ENCODE results near the gene RRP8.

DNA sequence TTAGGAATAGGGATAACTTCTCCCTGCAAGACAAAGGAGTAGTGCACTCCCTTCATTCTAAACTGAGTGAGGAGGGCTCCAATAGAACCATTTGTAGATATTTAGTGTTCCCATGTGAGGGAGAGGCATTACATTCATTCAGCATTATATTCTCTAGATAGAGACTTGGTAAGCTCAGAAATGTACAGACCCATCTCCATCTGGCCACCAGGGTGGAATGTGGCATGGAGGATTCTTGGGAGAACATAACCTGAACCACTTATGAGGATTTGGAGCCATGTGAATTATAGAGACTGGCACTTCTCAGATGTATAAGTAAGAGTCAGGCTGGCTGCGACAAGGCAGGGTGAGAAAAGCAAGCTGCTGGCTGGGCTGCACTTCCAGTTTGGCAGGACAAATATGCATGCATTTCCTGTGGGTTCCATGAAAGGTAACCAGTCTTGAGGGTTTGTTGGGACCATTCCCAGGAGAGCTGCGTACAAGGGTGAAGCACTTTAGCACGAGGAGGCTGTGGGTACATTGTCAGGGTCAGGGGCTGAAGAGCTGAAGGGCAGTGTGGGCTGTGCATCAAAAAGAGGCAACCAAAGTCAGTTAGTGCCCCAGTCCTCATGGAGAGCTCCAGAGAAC is 9.2 kb downstream of the RRP8 start:
- TF ChIP-seq, protein P1, sequence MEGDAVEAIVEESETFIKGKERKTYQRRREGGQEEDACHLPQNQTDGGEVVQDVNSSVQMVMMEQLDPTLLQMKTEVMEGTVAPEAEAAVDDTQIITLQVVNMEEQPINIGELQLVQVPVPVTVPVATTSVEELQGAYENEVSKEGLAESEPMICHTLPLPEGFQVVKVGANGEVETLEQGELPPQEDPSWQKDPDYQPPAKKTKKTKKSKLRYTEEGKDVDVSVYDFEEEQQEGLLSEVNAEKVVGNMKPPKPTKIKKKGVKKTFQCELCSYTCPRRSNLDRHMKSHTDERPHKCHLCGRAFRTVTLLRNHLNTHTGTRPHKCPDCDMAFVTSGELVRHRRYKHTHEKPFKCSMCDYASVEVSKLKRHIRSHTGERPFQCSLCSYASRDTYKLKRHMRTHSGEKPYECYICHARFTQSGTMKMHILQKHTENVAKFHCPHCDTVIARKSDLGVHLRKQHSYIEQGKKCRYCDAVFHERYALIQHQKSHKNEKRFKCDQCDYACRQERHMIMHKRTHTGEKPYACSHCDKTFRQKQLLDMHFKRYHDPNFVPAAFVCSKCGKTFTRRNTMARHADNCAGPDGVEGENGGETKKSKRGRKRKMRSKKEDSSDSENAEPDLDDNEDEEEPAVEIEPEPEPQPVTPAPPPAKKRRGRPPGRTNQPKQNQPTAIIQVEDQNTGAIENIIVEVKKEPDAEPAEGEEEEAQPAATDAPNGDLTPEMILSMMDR (IDR thresholded peaks at IDR 0.05 in 2 of 3, conservative IDR thresholded peaks at IDR 0.05 in 1 of 3; ENCODE audit: borderline replicate concordance in 1 of 3, insufficient read depth in 1 of 3, low read depth in 2 of 3, low read length in 2 of 3): peak in 1 of 3 experiments; percentile 17; a peak in 1 of 6 replicates
- TF ChIP-seq CBX3 (IDR thresholded peaks at IDR 0.05; ENCODE audit: low read depth) (no peak), POLR2AphosphoS5 (IDR thresholded peaks at IDR 0.05; ENCODE audit: low read depth, low read length) (no peak)

Data from HCT116 (cell line).